ENCODE results near the gene CRTAC1.

The CRTAC1 gene

DNA sequence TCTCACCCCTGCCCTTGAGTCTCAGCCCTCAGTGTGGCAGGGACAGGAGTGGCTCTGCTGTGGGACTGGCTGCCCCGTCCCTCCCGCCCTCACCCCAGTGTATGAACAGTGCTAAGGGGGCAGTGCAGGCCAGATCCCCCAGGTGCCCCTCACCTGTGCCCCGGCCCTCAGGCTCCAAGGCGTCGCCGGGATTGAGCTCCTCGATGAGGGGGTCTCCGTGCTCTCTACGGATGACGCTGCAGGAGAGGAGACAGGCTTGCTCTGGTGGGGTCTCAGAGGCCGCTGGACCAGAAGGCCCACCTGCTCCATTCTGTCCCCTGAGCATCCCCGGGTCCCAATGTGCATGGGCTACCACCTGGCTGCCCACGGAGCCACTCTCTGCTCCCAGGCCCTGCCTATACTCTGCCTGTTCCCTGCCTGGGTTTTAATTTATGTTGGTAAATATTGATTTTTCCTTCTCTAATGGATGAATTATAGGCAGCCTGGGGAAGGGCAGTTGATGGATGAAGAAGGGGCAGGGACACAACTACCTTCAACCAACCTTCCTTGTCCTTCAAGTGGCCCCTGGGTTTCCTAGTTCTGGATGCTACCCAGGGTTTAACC, 133.6 kb downstream of the CRTAC1 start:
- DNase-seq (ENCODE audit: low read depth in 3 of 3) = no peak

DNA sequence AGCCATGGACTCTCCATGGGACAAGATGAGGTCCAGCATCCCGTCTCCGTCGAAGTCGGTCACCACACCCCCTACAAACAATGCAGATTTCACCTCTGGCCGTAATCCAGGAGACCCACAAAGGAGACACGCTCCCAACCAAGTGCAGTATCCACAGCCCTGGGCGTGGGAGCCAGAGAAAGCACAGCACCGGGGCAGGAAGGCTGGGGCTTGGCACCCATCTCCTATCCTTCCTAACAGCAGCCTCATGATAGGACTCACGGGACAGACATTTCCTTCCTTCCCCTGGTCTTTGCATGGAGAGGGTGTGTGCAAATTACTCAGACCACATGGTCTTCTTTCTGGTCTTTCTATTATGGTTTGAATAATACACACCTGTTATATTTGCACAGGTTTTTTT, 134.5 kb downstream of the CRTAC1 start:
- no peak for DNase-seq (ENCODE audit: low read depth in 3 of 3)

DNA sequence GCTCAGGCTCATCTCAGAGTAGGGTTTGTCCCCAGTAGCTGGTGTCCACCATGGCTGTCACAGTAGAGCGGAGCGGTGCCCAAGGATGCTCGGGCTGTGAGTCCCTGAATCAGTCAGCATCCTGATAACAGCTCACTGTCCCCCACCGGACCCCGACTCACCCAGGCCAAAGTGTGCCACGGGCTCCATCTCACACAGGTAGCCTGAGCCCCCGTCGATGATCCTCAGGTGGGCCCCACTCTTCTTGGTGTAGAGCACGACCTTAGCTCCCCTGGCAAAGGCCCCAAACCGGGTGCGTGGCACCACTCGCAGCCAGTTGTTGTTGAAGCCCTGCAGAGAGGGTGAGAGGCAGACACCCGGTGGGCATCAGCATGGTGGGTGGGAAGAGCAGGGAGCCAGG, 135.3 kb downstream of the CRTAC1 start:
- DNase-seq (ENCODE audit: low read depth in 3 of 3) = no peak

DNA sequence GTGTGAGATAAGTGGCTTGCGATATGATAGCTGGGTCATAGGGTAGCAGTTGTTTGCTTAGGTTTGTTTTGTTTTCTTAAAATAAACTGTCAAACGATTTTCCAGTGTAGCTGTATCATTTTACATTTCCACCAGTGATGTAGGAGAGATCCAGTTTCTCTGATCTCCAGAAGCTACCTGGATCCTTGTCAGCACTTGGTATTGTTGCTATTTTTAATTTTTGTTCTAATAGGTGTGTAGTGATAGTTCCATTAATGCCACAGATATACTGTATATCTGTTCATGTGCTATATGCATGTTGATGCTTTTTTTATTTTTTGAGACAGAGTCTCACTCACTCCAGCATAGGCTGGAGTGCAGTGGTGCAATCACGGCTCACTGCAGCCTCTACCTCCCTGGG, 136.3 kb downstream of the CRTAC1 start:
- no peak for DNase-seq (ENCODE audit: low read depth in 3 of 3)

DNA sequence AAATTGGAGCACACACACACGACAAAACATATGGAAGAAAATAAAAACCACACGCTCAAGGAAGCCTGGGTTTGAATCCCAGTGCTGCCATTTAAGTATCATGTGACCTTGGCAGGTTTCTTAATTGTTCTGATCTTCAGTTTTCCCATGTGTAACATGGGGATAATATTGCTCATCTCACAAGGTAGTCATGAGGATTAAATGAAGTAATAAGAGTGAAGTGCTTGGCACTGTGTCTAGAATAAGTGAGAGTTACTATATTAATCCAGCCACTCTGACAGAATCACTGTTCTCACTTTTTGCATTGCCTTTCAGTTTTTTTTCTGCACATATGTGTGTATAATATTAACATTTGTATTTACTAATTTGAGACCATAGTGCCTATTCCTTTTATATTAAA, 137.5 kb downstream of the CRTAC1 start:
- DNase-seq (ENCODE audit: low read depth in 3 of 3) = no peak

DNA sequence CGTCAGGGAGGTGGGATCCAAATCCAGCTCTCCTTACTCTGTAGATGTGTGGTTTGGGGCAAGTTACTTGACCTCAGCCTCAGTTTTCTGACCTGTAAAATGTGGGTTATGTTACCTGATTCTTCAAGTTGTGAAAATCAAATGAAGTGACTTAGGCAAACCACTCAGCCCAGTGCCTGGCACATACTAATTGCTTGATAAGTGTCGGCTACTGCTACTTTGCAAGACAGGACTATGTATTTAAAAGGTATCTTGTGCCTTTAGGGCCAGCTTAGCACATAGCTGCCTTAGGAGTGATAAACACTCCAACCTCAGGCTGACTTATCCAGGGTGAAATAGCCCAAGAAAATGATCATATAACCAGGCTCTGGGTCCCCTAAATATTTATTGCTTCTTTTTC, 137.9 kb downstream of the CRTAC1 start:
- no peak for DNase-seq (ENCODE audit: low read depth in 3 of 3)

DNA sequence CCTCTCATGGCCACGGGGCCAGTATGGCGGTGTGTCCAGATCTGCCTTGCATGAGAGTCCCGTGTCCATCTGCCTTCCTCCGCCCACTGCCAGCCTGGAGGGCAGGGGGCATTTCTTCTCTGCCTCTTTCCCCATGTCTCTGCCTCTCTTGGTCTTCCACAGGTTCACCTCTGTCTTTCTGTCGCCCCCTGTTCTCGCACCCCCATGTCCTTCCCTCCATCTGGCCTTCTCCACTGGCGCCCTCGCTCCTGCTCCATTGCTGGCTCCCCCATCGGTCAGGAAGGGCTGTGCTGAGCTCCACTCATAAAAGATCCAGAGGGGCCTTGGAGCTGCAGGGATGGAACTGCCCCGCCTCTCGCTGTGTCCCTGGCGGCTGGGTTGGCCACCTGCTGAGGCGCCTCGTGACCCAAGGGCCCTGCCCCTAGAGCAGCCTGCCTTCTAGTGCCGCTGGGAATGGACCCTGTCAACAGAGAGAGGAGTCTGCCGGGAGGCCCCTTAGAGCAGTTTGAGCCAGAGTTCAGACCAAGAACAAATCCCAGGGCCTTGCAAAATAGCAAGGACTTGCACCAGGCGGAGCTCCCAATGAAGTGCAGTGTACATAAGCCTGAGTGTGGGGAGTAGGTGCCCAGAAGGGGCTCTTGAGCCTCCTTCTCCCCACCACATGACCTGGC, 138.8 kb downstream of the CRTAC1 start:
- DNase-seq (ENCODE audit: low read depth in 3 of 3) = no peak

DNA sequence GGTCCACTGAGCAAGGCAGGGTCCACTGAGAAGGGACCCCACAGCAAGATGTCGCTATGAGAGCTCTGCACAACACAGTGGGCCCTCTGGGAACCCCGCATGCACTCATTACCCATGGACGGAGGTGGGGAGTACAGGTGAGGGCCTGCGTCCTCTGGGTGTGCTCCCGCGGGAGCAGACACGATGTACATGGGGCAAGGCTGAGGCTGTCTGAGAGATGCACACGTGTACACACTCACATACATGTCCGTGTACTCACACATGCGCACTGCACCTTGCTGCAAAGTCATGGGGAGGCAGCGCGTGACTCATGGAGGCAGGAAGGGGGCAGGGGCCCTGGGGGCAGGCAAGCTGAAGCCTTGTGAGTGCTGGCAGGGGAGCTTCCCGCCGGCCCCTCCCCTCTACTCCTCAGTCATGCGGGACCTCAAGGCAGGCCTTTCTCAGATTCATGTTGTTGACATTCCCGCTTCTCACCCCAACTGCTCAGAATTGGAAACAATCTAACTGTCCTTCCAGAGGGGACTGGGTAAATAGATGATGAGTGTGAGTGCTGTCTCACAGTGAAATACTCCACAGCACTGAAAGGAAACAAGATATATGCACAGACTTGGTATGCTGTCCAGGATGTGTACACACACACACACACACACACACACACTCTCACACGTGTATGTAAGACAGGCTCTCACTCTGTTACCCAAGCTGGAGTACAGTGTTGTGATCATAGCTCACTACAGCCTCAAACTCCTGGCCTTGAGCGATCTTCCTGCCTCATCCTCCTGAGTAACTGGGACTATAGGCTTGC, 140.8 kb downstream of the CRTAC1 start:
- no peak for DNase-seq (ENCODE audit: low read depth in 3 of 3)

DNA sequence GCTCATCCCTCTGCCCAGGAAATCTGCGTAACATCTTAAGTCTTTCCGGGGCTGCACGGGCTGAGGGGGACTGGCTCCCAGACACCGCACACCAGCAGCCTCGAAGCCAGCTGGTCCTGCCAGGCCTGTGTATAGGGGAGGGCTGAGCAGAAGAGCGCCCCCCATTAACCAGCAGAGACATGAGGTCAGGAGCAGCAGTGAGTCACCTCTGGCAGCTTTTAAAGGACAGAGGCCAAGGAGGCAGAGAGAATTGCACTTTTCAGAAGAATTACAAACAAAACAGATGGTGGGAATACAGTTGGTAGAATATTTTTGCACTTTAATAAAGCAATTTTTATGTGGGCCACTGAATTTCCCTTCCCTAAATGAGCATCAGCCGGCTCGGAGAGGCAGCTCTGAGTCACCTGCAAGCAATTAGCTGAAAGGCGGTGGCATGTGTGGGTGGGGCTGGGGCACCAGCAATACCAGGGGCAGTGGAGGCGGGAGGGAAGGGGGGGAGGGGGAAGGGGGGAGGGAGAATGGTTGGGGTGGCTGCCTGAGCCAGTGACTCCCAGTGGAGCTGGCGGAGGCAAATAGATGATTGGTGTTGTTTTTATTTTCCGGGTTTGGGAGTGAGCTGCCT, 141.7 kb downstream of the CRTAC1 start:
- DNase-seq (ENCODE audit: low read depth in 3 of 3) = no peak

DNA sequence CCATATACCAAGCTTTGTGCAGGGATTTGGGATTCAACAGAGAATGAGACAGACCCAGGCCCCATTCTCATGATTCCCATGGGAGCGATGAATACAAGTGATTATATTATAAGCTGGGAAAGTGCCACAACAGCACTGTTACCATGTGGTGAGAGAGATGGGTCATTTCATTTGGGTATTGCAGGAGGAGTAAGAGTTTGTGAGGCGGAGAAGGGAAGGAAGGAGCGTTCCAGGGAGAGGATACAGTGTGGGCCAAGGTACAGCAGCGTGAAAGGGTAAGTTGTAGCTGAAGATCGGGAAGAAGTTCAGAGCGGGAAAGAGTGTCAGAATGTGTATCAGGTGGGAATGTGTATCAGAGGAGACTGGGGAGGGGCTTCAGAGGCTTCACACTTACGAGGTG, 142.3 kb downstream of the CRTAC1 start:
- no peak for DNase-seq (ENCODE audit: low read depth in 3 of 3)

DNA sequence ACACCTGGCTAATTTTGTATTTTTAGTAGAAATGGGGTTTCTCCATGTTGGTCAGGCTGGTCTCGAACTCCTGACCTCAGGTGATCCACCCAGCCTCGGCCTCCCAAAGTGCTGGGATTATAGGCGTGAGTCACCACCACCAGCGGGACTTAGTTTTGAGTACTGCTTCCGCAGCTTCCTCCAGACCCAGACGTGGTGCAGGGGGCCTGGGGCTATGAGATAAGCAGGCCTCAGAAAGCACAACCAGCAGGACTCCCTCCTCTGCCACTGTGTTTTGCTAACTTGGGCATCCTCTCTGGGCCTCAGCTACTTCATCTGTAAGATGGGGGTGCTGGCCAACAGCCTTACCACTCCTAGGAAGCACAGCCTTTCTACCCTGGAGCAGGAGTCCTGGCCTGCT, 143.0 kb downstream of the CRTAC1 start:
- no peak for DNase-seq (ENCODE audit: low read depth in 3 of 3)

DNA sequence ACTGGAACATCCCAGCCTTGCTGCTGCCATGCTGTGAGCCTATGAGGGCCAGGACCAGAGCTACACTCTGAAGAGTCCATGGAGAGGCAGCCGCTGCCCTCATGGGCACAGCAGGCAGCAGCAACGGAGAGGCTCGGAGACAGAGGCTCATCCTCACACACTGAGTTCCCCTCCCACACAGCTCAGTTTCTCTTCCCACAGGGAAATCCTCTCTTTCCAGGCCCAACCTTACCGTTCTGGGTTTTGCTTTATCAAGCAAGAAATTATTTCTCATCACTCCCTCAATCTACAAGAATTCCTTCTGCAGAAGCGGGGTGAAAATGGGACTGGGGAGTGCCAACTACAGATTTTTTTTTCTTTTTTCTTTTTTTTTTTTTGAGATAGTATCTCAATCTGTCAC, 144.1 kb downstream of the CRTAC1 start:
- no peak for DNase-seq (ENCODE audit: low read depth in 3 of 3)

DNA sequence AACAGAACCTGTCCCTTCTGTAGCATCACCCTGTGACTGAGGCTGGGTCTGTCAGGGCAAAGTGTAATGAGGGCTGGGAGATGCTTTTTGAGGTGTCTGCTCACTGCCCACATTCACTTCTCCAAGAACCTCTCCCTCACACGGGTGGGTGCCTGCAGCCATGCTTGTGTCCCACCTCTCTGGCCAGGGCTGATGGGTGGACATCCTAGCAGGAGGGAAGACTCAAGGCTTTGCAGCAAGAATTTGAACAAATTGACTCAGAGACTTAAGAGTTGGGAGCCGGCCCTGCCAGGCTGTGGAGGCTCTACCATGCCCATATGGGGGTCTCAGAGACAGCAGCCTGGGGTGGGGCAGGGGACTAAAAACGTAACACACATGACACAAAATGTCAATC, 147.3 kb downstream of the CRTAC1 start:
- no peak for DNase-seq (ENCODE audit: low read depth in 3 of 3)

DNA sequence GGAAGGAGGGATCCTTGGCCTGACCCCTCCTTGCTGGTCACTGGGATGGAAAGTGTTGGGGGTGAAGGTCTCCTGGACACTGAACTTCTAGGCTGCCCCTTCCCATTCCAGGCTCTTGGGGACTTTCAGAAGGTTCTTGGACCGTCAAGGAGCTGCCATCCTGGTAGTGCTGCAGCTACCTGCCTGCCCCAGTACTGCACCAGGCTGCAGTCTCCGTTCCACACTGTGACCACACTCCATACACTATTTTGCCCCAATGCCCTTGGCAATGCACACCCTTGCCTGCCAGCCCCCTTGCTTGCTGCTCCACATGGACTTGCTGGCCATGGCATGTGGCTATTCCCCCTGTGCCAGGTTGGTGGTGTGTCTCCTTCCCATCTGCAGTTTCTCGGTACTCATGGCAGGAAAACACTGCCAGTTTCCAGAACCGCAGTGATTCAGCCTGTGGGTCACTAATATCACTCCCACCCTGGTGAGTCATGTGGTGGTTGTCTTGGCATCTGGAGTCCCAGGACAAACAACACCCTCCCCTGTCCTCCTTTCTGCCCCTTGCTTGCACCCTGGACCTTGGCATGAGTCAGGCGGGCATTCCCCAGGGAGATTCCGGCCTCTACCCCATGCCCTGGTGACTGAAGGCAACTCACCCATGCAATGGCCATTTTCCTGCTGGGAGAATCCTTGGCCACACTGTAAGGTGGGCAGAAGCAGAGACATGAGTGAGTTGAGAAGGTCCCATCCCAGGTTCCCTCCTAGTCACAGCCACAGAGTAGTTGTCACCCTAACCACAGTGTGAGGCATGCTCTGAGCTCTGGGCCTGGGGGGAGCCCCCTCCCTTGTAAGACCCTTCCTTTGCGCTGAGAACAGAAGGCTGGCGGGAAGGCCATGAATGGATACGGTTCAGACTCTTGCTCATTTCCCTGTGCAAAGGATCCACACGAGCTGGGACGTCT, 148.0 kb downstream of the CRTAC1 start:
- no peak for DNase-seq (ENCODE audit: low read depth in 3 of 3)

DNA sequence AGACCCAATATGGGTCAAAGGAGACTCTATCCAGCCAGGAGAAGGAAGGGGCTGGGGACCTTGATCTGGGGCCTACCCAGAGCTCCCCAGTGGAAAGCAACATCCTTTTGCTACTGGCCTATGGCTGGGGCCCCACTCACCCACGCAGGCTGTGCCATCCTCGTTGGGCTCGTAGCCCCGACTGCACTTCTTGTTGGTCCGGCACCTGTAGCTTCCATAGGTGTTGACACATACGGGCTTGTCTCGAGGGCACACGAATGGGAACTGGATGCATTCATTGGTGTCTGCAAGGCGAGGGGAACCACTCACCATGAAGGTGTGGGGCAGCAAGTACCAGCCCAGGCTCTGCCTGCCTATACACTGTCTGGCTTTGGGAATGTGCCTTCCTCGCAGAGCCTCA, 150.3 kb downstream of the CRTAC1 start:
- DNase-seq (ENCODE audit: low read depth in 3 of 3) = no peak

DNA sequence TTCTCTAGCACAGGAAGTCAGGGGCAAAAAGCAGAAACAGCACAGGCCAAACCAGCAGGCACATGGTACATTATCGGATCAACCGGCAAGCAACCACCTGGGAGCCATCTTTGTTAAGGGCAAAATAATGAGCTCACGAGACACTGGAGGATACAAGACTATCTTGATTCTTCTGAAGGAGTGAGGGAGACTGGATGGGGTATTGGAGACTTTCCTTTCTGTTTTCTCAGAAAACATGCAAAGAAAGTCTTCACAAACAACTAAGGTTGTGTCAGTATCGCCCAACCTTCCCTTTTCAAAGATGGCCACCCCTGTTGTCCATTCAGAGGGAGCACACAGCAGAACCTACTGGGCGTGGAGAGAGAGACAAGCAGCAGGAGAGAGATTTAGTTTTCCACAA, 151.2 kb downstream of the CRTAC1 start:
- no peak for DNase-seq (ENCODE audit: low read depth in 3 of 3)

DNA sequence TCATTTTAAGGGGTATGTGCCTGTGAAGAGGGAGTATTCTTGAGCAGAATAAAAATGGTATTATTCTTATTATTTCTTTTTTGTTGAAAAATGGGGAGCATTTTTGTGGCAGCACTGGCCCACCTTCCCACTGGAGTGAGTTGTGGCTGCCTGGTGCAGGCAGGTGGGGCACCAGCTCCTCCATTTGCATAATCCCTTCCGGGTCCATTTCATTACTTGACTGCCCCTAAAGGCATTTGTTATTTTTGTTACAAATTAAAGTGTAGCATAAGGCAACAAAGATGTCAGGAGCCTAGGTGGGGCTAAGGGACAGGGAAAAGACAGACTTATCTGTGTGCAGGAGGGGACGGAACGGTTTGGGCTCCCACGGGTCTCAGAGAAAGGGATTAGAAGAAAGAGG, 154.0 kb downstream of the CRTAC1 start:
- DNase-seq (ENCODE audit: low read depth in 3 of 3) = no peak

DNA sequence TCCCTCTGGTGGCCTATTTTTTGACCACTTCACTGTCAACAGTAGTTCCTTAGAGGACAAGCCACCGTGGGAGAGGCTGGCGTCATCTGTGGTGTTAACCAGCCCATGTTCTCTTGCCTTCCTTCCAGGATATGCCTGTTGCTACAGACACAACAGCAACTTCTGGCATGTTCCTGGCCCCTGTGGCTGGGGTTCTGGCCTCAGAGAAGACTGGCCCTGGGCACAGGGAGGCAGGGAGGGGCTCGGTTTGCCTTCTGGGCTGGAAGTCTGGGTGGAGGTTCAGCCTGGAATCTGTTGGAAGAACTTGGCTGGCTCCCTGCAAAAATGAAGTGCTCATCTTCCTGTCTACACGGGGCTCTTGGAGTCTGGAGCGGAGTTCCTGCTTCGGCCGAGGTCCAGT, 155.0 kb downstream of the CRTAC1 start:
- DNase-seq (ENCODE audit: low read depth in 3 of 3) = no peak

DNA sequence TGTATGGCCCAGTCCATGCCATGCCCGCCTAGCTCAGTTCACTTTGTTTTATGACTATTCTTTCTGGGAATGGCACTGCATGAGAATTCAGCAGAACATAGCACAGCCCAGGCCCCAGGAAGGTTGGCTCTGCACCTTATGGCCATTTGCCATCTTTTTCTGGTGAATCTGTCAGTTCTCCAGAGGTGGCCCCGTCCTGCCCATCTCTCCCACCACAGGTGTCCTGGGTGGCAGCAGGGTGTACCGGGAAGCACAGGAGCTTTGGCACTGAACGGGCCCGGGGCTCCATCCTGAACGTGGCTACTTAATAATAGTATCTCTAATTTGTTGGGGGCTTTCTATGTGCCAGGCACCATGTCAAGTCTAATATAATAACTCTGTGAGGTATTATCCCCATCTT, 156.1 kb downstream of the CRTAC1 start:
- DNase-seq (ENCODE audit: low read depth in 3 of 3) = no peak

DNA sequence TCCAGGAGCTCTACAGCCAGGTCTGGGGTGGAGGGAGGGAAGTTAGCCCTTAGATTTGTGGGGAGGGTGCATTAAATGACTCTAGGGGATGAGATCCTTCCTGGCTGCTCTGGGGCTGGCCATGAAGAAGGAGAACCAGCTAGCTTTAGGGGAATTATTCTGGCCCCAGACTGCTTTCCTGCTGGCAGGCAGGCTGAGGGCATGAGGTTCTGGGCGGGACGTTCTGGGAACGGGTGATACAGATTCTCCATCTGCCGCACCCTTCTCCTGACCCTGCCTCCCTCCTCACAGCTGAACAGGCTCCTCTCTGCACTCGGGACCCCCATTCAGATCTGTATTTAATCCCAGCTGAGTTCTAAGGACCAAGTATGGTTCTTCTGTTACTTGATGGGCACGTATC, 156.9 kb downstream of the CRTAC1 start:
- DNase-seq (ENCODE audit: low read depth in 3 of 3) = no peak

DNA sequence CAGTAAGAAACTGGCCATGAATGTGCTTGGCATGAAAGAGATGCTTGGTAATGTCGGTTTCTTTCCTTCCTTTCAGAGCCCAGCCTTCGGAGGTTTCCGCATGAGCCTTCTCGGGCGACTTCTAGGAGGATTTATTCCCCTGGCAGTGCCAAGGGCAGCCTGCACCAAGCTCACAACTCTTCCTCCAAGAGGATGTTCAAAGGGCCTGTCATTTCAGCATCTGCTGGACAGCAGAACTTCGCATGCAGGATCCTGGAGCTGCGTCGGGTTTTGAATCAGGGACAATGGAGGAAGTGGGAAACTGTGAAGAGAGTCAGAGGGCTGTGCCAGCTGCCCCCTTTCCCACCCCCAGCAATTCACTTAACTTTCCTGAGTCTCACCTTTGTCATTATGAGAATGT, 159.4 kb downstream of the CRTAC1 start:
- no peak for DNase-seq (ENCODE audit: low read depth in 3 of 3)

Measured in stimulated activated CD4-positive, alpha-beta T cell treated with anti-CD3 and anti-CD28 coated beads, TNF-alpha, amount 100 ng/mL, for 4 hours (primary cell).